Activated CD8-positive, alpha-beta T cell treated with anti-CD3 and anti-CD28 coated beads for 36 hours (primary cell): ENCODE measurements around the gene SEMA6B. TPM values are rescaled to one million over a fixed set of nuclear protein-coding genes. Genes with fewer than 3 reads are reported as not detected.

Experiments
- ATAC-seq: fragments of 200-7000 bp; cut with Tn5 transposase; one replicate; pipeline ENCODE4 v1.10.0; 2021; ENCODE audit warnings: mild to moderate bottlenecking, moderate library complexity
- CTCF ChIA-PET: fragments of 350-600 bp; sonication (Branson Sonifier 250); formaldehyde crosslinking; loops from one replicate; lab custom pipeline; 2021; ENCODE audit warnings: antibody characterized with exemption; lab: Charles Lee
- POLR2A ChIA-PET: fragments of 350-600 bp; sonication (Branson Sonifier 250); formaldehyde crosslinking; loops from one replicate; lab custom pipeline; 2021; ENCODE audit warnings: antibody characterized with exemption; lab: Charles Lee
- DNase-seq: peaks from one replicate; pipeline ENCODE4 v3.0.0-alpha.2; 2020
- H3K27ac Mint-ChIP-seq: one replicate; pipeline ENCODE4 v1.8.0; 2021; ENCODE audit warnings: mild to moderate bottlenecking, mixed read lengths
- H3K27me3 Mint-ChIP-seq: one replicate; pipeline ENCODE4 v1.8.0; 2021; ENCODE audit warnings: mixed read lengths
- H3K36me3 Mint-ChIP-seq: one replicate; pipeline ENCODE4 v1.8.0; 2021; ENCODE audit warnings: low read depth, mixed read lengths
- H3K4me1 Mint-ChIP-seq: one replicate; pipeline ENCODE4 v1.8.0; 2021; ENCODE audit warnings: low read depth, mixed read lengths
- H3K4me3 Mint-ChIP-seq: one replicate; pipeline ENCODE4 v1.8.0; 2021; ENCODE audit warnings: mild to moderate bottlenecking, moderate library complexity, mixed read lengths
- H3K9me3 Mint-ChIP-seq: one replicate; pipeline ENCODE4 v1.8.0; 2021; ENCODE audit warnings: mixed read lengths
- CTCF ChIP-seq: fragments of 200-600 bp; IDR thresholded peaks from one replicate; pipeline ENCODE4 v1.8.0; 2022; ENCODE audit warnings: antibody characterized with exemption, mild to moderate bottlenecking
- intact Hi-C: fragments of 100-400 bp; cut with micrococcal nuclease; formaldehyde crosslinking; loops from one replicate; pipeline ENCODE4 v1.10.0; 2022
- total RNA-seq, 2 experiments: library from RNA; stranded (reverse); gene quantifications; one replicate each; pipeline ENCODE4 v1.2.3, GENCODE V29; 2021

SEMA6B gene
- total RNA-seq, 2 experiments from 2014 or later, result not detected

- H3K4me1 Mint-ChIP-seq, result peaks cover 8% of the 10 kb centered on the region
- ATAC-seq (no peak), DNase-seq (no peak)
- intact Hi-C loops, result no loop called here
- no peaks in the 10 kb centered on the region for H3K9me3 Mint-ChIP-seq
- no peak overlapping the region for H3K27ac Mint-ChIP-seq
- H3K4me3 Mint-ChIP-seq, result no peak overlapping the region
- POLR2A ChIA-PET, result no interaction called here
- no peak for TF ChIP-seq CTCF
- no peaks in the 10 kb centered on the region for H3K27me3 Mint-ChIP-seq
- CTCF ChIA-PET, result interaction anchor here (1.2 kb wide), 1 partner anchor 22 kb away, joined by 4 read pairs; no protein-coding TSS in a partner anchor
- peaks cover 3% of the 10 kb centered on the region for H3K36me3 Mint-ChIP-seq
These were observed 56.2 kb downstream of the SEMA6B start for GRCh38 chr19:4503132-4503824.

- Mint-ChIP-seq H3K9me3 (no peaks in the 10 kb centered on the region), H3K27ac (no peak overlapping the region), H3K4me1 (peaks cover 8% of the 10 kb centered on the region), H3K27me3 (no peaks in the 10 kb centered on the region), H3K4me3 (no peak overlapping the region), H3K36me3 (peaks cover 3% of the 10 kb centered on the region)
- intact Hi-C loops, result no loop called here
- ChIA-PET POLR2A (no interaction called here), CTCF (interaction anchor here (1.2 kb wide), 1 partner anchor 23 kb away, joined by 4 read pairs; no protein-coding TSS in a partner anchor)
- DNase-seq (no peak), ATAC-seq (no peak)
- no peak for TF ChIP-seq CTCF
These were observed 57.0 kb downstream of the SEMA6B start for GRCh38 chr19:4502282-4503131.

GRCh38 chr19:4501691-4502090, 57.8 kb downstream of the SEMA6B start:
- intact Hi-C loops, result no loop called here
- ChIA-PET CTCF (no interaction called here), POLR2A (no interaction called here)
- ATAC-seq (no peak), DNase-seq (no peak)
- TF ChIP-seq CTCF, result no peak
- H3K4me1 Mint-ChIP-seq, result peaks cover 6% of the 10 kb centered on the region
- no peaks in the 10 kb centered on the region for H3K27me3 Mint-ChIP-seq
- H3K36me3 Mint-ChIP-seq, result peaks cover 3% of the 10 kb centered on the region
- H3K4me3 Mint-ChIP-seq, result no peak overlapping the region
- H3K9me3 Mint-ChIP-seq, result no peaks in the 10 kb centered on the region
- H3K27ac Mint-ChIP-seq, result no peak overlapping the region

GRCh38 chr19:4500841-4501591, 58.5 kb downstream of the SEMA6B start:
- no peaks in the 10 kb centered on the region for H3K27me3 Mint-ChIP-seq
- no peak overlapping the region for H3K4me3 Mint-ChIP-seq
- intact Hi-C loops, result no loop called here
- ATAC-seq (no peak), DNase-seq (no peak)
- H3K9me3 Mint-ChIP-seq, result no peaks in the 10 kb centered on the region
- no peak for TF ChIP-seq CTCF
- H3K36me3 Mint-ChIP-seq, result no peaks in the 10 kb centered on the region
- ChIA-PET POLR2A (no interaction called here), CTCF (no interaction called here)
- H3K4me1 Mint-ChIP-seq, result no peaks in the 10 kb centered on the region
- no peak overlapping the region for H3K27ac Mint-ChIP-seq
